GM19467 (cell line): ENCODE results near the gene NACC1.
"Not testable (repeated sequence)": the region's sequence is repeated elsewhere in the genome, so short reads cannot be mapped to it uniquely, and the experiment has no call there.

Experiments
- ATAC-seq: cut with Tn5 transposase; IDR thresholded peaks from one replicate; pipeline ENCODE4 v1.9.1; 2021; ENCODE audit warnings: mild to moderate bottlenecking, moderate library complexity; ENCODE audit not compliant: unreplicated experiment

NACC1 gene

GRCh38 chr19:13138171-13138915 is 20.3 kb downstream of the NACC1 start:
- ATAC-seq = no peak

DNA sequence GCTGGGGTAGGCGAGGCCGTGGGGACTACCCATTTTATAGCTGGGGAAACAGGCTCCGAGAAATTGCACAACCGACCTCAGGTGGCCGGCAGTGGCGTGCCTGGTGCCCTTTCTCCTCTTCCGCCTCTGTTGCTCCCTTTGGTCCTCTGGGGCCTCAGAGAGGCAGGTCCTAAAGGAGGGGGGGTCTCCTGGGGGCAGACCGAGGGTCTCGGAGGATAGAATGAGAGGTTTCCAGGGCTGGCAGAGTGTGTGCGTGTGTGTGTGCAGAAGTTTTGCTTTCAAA is 20.8 kb downstream of the NACC1 start:
- ATAC-seq = no peak

DNA sequence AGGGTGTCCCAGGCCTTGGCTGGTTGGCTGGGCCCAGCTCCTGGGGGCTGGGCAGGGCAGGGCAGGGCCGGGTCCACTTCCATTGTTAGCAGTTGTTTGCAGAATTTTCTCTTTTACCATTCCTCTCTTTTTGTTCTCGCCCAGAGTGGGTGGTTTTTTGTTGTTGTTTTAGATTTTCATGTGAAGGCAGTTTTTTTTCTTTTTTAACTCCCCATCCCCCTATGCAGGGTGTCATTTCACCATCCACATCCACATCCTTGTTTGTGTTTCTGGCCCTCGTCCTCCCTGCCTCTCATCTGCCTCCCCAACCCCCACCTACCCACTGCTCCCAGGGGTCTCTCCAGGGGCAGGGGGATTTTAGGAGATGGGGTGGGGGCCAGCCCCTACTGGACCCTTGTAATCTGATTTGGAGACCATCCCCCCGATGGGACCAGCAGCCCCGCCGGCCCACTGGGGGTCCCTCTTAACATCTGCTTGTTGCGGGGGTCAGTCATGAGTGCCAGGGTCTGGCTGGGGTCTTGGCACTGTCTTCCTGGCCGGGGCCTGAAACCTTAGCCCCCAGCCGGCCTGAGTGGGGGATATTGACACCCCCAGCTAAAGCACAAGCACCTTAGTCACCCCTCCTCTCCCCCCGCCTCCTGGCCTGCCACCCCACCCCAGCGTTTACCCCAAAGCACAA is 21.7 kb downstream of the NACC1 start:
- no peak for ATAC-seq

- no peak for ATAC-seq
Measured at GRCh38 chr19:13146763-13147563, 28.9 kb downstream of the NACC1 start.

- ATAC-seq = not testable (repeated sequence)
Measured at GRCh38 chr19:13149173-13149627, 31.1 kb downstream of the NACC1 start.

DNA sequence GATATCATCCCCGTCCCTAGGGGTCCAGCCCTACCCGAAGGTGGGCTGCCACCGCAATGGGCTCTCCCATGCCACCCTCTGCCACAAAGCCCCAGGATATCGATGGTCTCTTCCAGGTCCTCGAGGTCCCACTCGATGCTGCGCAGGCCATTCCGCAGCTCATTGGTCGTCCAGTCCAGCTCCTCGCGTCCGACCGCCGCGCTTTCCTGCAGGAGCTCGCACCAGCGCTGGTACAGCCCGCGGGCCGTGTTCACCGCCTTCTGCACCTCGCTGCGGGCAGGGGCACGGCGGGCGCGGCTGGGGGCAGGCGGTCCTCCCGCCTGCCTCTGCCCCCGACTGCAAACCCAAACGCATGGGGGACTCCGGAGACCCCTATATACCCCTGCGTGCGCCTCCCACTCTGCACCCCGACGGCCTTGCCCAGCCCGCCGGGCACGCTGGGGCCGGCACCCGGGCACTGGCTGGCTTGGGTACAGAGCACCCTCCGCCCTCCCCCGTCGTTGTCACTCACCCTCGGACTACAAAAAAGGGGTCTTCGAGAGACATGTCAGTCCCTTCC is 31.6 kb downstream of the NACC1 start:
- no peak for ATAC-seq

DNA sequence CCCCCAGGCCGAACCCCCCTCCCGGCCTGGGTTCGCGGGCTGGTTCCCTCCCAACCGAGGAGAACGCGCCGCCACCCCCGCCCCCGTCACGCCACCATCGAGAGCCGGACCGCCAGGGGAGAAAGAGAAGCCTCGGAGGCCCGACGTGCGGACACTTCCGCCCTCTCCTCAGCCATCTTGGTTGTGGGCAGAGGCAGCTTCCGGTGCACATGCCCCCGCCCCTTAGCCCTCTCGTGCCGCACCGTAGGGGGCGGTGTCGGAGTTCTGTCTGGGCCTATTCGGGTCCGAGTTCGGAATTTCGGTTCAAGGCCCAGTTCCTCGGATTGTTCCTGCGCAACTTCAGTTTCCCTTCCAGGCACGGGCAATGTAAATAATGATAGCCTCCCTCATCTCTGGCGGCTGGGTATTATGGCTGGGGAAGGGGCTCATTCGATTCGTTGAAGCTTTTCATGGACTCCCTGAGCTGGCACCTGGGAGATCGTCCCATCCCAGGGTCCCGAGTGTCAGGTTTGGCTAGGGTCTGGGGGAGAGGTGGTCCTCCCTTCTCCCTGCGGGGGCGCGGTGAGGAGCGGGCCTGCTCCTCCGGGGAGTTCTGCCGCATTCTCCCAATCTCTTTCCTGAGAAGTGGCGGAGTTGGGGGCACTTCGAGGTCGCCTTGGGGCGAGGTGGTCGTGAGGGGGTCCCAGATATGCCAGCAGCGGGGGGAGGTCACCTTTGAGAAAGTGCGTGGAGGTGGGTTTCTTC is 32.3 kb downstream of the NACC1 start, which contains the start of the genes IER2 and STX10:
IER2 (plus strand) TSS at position 225 of the 744 bp plus-strand sequence. CDS start 2,776 bp downstream, outside the sequence.
STX10 (minus strand) TSS at position 189 of the 744 bp plus-strand sequence. CDS start 202 bp downstream, outside the sequence.
- ATAC-seq = peak; percentile 26

DNA sequence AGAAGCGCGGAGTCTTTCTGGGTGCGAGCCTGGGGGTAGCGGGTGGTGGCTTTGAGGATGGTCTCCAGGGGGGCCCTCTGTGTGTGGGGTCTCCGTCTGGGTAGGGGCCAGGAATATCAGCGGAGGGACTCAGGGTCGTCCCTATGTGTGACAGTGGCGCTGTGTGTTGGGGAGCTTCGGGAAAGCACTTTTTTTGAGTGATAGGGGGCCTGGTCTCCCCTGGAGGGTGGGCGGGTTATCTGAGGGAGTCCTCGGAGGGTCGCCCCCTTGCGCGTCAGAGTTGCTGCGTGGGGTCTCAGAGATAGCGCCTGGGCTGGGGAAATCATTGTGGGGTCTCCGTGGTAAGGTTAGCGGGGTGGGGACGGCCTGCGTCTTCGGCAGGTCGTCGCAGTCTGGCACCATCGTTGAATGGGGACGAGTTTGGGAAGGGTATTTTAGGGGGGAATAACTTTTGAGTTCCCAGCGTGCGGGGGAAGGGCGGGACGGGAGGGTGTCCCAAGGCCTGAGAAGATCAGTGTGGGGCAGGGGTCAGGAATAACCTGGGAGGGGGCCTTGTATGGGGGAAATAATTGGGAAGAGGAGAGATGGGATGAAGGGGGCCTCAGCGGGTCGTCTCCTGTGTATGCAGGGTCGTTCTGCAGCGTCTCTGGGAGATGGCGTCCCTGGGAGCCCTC is 33.0 kb downstream of the NACC1 start:
- no peak for ATAC-seq

- no peak for ATAC-seq
Measured at GRCh38 chr19:13151605-13152355, 33.7 kb downstream of the NACC1 start.

DNA sequence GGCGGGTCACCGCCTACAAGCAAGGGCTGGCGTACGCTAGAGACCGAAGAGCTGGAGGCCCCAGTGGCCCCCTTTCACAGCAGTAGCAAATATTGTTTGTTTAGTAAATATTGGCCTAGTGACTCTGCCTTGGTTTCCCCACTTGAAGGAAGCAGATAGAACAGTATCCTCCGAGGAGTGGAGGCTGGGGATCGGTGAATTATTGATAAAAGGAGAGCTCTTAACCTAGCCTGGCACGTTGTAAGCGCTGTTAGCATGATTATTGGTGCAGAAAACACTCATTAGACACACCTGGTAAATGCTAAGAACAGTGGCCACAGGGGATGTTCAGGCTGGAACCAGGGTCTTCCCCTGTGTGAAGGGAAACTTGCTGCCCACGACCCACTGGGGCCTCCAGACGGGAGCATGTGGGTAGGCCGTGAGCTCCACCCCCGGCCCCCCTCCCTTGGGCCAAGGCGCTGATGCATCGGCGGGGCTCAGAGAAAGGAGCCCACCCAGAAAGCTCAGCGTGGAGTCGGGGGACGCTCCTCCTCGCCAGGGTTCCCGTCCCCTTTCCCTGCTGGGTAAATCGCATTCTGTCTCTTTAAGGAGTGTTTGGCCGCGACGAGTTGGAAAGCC is 34.4 kb downstream of the NACC1 start:
- no peak for ATAC-seq

GRCh38 chr19:13152974-13153568 is 35.0 kb downstream of the NACC1 start:
- ATAC-seq = no peak

DNA sequence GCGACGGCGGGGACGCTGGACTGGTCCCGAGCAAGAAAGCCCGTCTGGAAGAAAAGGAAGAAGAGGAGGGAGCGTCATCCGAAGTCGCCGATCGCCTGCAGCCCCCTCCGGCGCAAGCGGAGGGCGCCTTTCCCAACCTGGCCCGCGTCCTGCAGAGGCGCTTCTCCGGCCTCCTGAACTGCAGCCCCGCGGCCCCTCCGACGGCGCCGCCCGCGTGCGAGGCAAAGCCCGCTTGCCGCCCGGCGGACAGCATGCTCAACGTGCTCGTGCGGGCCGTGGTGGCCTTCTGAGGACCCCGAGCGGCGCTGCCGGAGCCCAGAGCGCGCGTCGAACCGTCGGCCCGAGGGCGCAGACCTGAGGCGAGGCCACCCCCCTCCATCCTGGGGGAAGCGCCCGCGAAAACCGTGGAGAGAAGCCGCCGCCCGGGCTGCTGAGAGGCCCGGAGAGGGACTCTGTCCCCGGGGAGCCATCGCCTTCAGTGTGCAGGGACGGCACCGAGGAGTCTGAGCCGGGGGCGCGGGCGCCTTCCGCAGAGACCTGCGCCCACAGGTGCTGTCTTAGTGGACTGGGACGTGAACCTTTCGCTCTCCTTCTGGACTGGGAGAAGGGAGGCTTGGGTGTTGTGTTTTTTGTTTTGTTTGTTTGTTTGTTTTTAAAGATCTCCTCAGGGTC is 35.6 kb downstream of the NACC1 start:
- ATAC-seq = no peak

- no peak for ATAC-seq
Measured at GRCh38 chr19:13154241-13154778, 36.2 kb downstream of the NACC1 start.

- ATAC-seq = no peak
Measured at GRCh38 chr19:13154911-13155471, 36.9 kb downstream of the NACC1 start.

DNA sequence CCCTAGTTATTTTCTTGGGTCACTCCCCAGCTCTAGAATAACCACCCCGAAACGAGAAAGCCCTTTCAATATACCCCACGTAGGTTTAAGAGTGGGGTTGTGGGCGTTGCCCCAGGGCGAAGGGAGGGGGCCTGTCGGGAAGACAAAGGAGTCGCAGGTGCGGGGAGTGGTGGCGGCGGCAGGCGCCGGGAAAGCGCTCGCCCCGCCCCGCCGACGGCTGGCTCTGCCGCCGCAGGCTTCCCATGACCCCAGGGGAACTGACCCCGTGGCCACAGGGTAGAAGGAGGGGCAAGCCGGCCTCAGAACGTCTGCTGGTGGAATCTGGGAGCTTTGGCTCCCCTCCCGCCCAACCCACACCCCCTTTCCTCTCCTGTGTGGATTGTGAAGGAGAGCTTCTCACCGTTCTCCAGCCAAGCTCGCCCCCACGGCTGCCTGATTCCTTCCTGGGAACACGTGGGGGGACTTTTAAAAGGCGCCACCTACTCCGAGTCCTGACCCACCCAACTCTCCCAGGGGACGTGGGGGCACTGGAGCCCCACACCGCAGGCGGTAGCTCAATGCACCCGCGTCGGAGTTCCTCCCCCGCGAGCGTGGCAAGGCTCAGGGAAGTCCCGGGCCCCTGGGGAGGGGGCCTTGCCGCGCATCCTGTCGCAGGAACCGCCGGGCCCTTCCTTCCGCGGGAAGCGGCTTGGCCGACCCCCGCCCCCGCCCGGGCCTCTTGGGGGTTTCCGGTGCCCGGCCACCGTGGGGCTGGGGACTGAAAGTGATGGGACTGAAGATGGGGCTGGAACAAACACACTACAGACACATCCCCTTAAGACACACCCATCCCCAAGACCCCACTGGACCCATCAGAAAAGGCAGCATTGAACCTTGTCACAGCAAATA is 37.7 kb downstream of the NACC1 start:
- no peak for ATAC-seq

GRCh38 chr19:13159713-13160112 is 41.6 kb downstream of the NACC1 start:
- ATAC-seq = no peak
